ENCODE measurements around the gene PDCD5. TPM values are rescaled to one million over a fixed set of nuclear protein-coding genes. Genes with fewer than 3 reads are reported as not detected.
A peak's percentile ranks its signal among the peaks of the same experiment; 100 is the strongest.
"Not testable (repeated sequence)": the region's sequence is repeated elsewhere in the genome, so short reads cannot be mapped to it uniquely, and the experiment has no call there.

Gene PDCD5
- total RNA-seq, 4 donors from 2014 or later: 76.7 to 175 (median 106) TPM

- intact Hi-C loops (cut with DNase I; ENCODE audit: low total_unique reads): loop anchor here (5.0 kb wide), 1 partner anchor 283 kb away; no protein-coding TSS in a partner anchor
- peak; percentile 56 for DNase-seq
- Histone ChIP-seq H3K36me3 (no peaks in the 10 kb centered on the region), H3K4me1 (no peaks in the 10 kb centered on the region), H3K9me3 (no peaks in the 10 kb centered on the region), H3K4me3 (no peak overlapping the region), H3K27me3 (no peaks in the 10 kb centered on the region), H3K27ac (no peak overlapping the region)
- 23 to 34% methylated on average over 11 to 15 of the region's 15 CpGs for WGBS, 2 donors (ENCODE audit: low coverage in 1 of 2)
- in situ Hi-C loops (cut with MboI; ENCODE audit: low pct_ligation_motif_present in 1 of 4, low pct_unique_long_range_greater_than_20kb in 1 of 4, low sequenced_read_pairs in 3 of 4): loop anchor here (25.0 kb wide), 2 partner anchors 233 to 258 kb away; partner anchors contain the start of gene ZNF507 (in 1 of the 4)
- no peak for TF ChIP-seq POLR2AphosphoS5 (IDR thresholded peaks at IDR 0.05)
- no peak for TF ChIP-seq EP300 (IDR thresholded peaks at IDR 0.05; ENCODE audit: low read depth)
- peak; percentile 53 to 69 (median 57) for TF ChIP-seq CTCF (IDR thresholded peaks at IDR 0.05)
- no peak for TF ChIP-seq POLR2A (IDR thresholded peaks at IDR 0.05)
These were observed 10.8 kb upstream of the PDCD5 start for GRCh38 chr19:32570081-32570785.

GRCh38 chr19:32571471-32572075, 9.4 kb upstream of the PDCD5 start:
- intact Hi-C loops (cut with DNase I; ENCODE audit: low total_unique reads) (loop anchor here (5.0 kb wide), 1 partner anchor 284 kb away; no protein-coding TSS in a partner anchor), in situ Hi-C loops (cut with MboI; ENCODE audit: low pct_ligation_motif_present in 1 of 4, low pct_unique_long_range_greater_than_20kb in 1 of 4, low sequenced_read_pairs in 3 of 4) (loop anchor here (25.0 kb wide), 2 partner anchors 234 to 259 kb away; partner anchors contain the start of gene ZNF507 (in 1 of the 4))
- not testable (repeated sequence) for H3K4me1 ChIP-seq, H3K27me3 ChIP-seq, H3K36me3 ChIP-seq, H3K27ac ChIP-seq, H3K4me3 ChIP-seq, H3K9me3 ChIP-seq, DNase-seq
- 60 to 95% methylated on average over 1 to 22 of the region's 36 CpGs for WGBS, 2 donors (ENCODE audit: low coverage in 1 of 2)

GRCh38 chr19:32572700-32573491, 8.1 kb upstream of the PDCD5 start:
- WGBS, 2 donors (ENCODE audit: low coverage in 1 of 2): 52 to 66% methylated on average over 3 to 21 of the region's 21 CpGs
- not testable (repeated sequence) for H3K36me3 ChIP-seq, H3K9me3 ChIP-seq, H3K4me1 ChIP-seq, H3K27me3 ChIP-seq, H3K4me3 ChIP-seq, H3K27ac ChIP-seq, DNase-seq
- in situ Hi-C loops (cut with MboI; ENCODE audit: low pct_ligation_motif_present in 1 of 4, low pct_unique_long_range_greater_than_20kb in 1 of 4, low sequenced_read_pairs in 3 of 4) (loop anchor here (25.0 kb wide), 2 partner anchors 236 to 261 kb away; partner anchors contain the start of gene ZNF507 (in 1 of the 4)), intact Hi-C loops (cut with DNase I; ENCODE audit: low total_unique reads) (loop anchor here (5.0 kb wide), 1 partner anchor 286 kb away; no protein-coding TSS in a partner anchor)

GRCh38 chr19:32573492-32573794, 7.5 kb upstream of the PDCD5 start:
- WGBS, 2 donors (ENCODE audit: low coverage in 1 of 2): 71 to 89% methylated on average over 1 to 3 of the region's 3 CpGs
- no peak overlapping the region for H3K27ac ChIP-seq
- H3K9me3 ChIP-seq: no peaks in the 10 kb centered on the region
- intact Hi-C loops (cut with DNase I; ENCODE audit: low total_unique reads) (loop anchor here (5.0 kb wide), 1 partner anchor 286 kb away; no protein-coding TSS in a partner anchor), in situ Hi-C loops (cut with MboI; ENCODE audit: low pct_ligation_motif_present in 1 of 4, low pct_unique_long_range_greater_than_20kb in 1 of 4, low sequenced_read_pairs in 3 of 4) (loop anchor here (25.0 kb wide), 2 partner anchors 236 to 261 kb away; partner anchors contain the start of gene ZNF507 (in 1 of the 4))
- TF ChIP-seq POLR2A (IDR thresholded peaks at IDR 0.05) (no peak), CTCF (IDR thresholded peaks at IDR 0.05) (no peak), POLR2AphosphoS5 (IDR thresholded peaks at IDR 0.05) (no peak), EP300 (IDR thresholded peaks at IDR 0.05; ENCODE audit: low read depth) (no peak)
- H3K4me3 ChIP-seq: no peak overlapping the region
- no peak for DNase-seq
- no peaks in the 10 kb centered on the region for H3K4me1 ChIP-seq
- no peaks in the 10 kb centered on the region for H3K36me3 ChIP-seq
- H3K27me3 ChIP-seq: no peaks in the 10 kb centered on the region

- 96% methylated on average over 1 of the region's 1 CpG; no CpG with 5 or more reads in 1 of the 2 donors for WGBS, 2 donors (ENCODE audit: low coverage in 1 of 2)
- TF ChIP-seq POLR2AphosphoS5 (IDR thresholded peaks at IDR 0.05): no peak
- no peak for TF ChIP-seq POLR2A (IDR thresholded peaks at IDR 0.05)
- TF ChIP-seq EP300 (IDR thresholded peaks at IDR 0.05; ENCODE audit: low read depth): no peak
- no peak for TF ChIP-seq CTCF (IDR thresholded peaks at IDR 0.05)
- Histone ChIP-seq H3K36me3 (no peaks in the 10 kb centered on the region), H3K4me1 (peaks cover 0 to 4% (median 1%) of the 10 kb centered on the region in 4 donors), H3K4me3 (no peak overlapping the region), H3K9me3 (no peaks in the 10 kb centered on the region), H3K27ac (no peak overlapping the region), H3K27me3 (no peaks in the 10 kb centered on the region)
- in situ Hi-C loops (cut with MboI; ENCODE audit: low pct_ligation_motif_present in 1 of 4, low pct_unique_long_range_greater_than_20kb in 1 of 4, low sequenced_read_pairs in 3 of 4): no loop called here
- intact Hi-C loops (cut with DNase I; ENCODE audit: low total_unique reads): no loop called here
- no peak for DNase-seq
These were observed 4.2 kb upstream of the PDCD5 start for GRCh38 chr19:32576790-32577189.
